HG02763 (cell line): Measurements from ENCODE around the gene RHBDF2.

Experiments used
- ATAC-seq: cut with Tn5 transposase; IDR thresholded peaks from one replicate; pipeline ENCODE4 v1.9.1; 2021; ENCODE audit warnings: mild to moderate bottlenecking, moderate library complexity; ENCODE audit not compliant: unreplicated experiment

RHBDF2 gene

DNA sequence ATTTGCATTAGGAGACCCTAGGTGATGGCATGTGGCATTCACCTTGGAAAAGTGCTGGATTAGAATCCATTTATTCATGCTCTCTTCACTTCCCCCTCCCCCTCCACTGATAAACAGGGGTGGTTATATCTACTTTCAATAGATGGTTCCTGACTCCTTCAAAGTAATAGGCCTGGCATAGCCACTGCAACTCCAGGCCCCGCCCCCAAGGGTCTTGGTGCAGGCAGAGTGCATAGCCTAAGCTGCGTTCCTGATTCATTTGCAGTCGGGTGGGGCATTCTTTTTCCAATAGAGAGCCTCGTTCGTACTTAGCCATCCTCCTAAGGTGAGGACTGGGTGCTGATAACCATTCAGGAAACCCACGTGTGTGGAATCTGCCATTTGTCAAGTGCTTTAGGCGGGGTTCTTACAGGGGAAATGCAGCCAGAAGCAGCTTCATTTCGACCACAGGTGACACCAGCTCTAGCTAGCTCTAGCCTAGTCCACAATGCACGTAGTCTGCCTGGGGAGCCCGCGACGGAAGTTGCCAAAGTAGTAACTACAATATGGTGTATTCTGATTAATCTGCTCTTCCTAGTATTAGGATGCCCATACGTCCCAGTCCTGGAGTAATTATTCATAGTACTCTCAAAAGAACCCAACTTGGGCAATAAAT is 59.4 kb downstream of the RHBDF2 start:
- ATAC-seq, result no peak

DNA sequence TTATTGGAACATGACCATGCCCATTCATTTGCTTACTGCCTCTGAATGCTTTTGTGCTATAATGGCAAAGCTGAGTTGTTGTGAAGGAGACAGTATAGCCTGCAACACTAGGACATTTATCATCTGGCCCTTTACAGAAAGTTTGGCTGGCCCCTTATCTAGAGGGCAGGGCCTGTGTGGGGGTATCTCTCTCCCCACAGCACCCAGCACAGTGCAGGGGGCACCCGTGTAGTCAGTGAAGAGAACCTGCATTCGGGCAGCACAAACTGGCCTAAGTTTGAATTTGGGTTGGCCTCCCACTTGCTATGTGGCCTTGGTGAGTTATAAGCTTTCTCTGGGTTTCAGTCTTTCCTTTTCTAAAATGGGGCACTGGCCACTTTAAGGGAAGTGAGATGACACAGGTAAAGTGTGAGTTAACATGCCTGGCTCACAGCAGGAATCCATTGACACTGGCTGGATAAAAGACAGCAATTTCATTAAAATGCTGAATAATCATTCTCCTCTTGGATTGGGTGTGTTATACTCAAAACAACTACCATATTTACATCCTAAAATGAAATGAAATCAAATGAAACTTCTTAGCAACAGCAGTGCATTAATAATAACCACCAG is 60.4 kb downstream of the RHBDF2 start:
- no peak for ATAC-seq

DNA sequence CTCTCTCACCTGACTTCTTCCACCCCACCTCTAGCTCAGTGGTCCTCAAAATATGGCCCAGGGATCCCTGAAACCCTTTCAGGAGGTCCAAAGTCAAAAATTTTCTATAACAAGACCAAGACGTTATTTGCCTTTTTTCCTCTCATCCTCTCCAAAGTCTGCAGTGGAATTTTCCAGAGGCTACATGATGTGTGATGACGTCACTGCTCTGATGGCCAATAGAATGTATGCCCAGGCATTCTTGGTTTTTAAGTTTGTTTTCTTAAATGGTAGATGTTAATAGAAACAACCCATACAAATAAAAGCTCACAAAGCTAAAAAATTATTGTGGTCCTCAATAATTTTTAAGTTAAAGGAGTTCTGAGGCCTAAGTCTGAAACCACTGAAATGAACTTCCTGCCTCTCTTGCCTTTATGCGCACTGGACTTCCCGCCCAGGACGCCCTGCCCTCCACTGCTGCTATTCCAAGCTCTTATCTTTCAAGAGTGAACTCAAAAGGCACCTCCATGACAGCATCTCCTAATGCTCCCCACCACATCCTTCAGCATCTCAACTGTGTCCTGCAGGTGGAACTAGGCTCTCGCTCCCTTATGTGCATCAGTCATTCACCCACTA is 61.8 kb downstream of the RHBDF2 start:
- ATAC-seq, result no peak

- no peak for ATAC-seq
Observed at GRCh38 chr17:76438906-76439305, 62.3 kb downstream of the RHBDF2 start.

GRCh38 chr17:76437467-76438402 is 63.5 kb downstream of the RHBDF2 start:
- no peak for ATAC-seq

DNA sequence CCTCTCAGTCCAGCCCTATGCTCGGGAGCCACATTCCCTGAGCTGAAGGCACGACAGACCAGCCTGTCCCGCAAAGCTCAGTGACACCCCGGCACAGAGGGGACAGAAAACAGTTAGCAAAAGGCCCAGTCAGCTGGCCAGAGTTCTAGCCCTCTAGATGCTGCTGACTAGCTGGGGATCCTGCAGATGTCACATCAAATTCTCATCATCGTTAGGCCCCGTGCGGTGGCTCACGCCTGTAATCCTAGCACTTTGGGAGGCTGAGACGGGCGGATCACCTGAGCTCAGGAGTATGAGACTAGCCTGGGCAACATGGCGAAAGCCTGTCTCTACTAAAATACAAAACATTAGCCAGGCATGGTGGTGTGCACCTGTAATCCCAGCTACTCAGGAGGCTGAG is 65.5 kb downstream of the RHBDF2 start:
- ATAC-seq, result no peak

- ATAC-seq, result no peak
Observed at GRCh38 chr17:76434870-76435269, 66.4 kb downstream of the RHBDF2 start.

- no peak for ATAC-seq
Observed at GRCh38 chr17:76433693-76434092, 67.5 kb downstream of the RHBDF2 start.

- no peak for ATAC-seq
Observed at GRCh38 chr17:76432712-76433336, 68.4 kb downstream of the RHBDF2 start.

GRCh38 chr17:76432004-76432403 is 69.2 kb downstream of the RHBDF2 start:
- no peak for ATAC-seq

DNA sequence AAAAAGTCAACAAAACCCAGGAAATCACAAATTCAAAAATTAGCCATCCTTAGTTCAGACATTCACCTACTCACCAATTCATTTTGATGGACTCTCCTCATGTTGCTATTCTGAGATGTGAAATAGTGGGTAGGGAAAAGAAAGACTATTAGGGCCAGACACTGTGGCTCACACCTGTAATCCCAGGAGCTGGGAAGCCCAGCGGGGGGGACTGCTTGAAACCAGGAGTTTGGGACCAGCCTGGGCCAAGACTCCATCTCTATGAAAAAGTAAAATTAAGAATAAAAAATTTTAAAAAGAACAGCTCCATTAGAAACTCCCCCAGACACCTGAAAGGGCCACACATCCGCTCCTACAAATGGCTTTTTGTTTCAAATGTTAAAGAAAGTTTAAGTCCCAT is 69.7 kb downstream of the RHBDF2 start:
- no peak for ATAC-seq

DNA sequence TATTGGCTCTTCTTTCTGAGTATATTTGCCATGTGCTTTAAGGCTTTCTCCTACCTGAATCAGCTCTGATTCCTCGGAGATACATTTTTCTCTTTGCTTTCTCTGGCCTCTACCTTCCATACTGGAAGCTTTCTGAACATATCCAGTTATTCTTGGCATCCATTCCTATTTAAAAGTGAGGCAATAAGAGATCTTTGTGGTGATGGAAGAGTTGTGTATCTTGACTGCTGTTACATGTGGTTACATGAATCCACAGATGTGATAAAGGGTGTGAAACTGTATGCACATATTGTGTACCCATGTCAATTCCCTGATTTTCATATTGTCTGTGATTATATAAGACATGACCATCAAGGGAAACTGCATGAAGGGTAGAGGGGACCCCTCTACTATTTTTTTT is 72.7 kb downstream of the RHBDF2 start:
- no peak for ATAC-seq

- ATAC-seq, result no peak
Observed at GRCh38 chr17:76427501-76428231, 73.6 kb downstream of the RHBDF2 start.

DNA sequence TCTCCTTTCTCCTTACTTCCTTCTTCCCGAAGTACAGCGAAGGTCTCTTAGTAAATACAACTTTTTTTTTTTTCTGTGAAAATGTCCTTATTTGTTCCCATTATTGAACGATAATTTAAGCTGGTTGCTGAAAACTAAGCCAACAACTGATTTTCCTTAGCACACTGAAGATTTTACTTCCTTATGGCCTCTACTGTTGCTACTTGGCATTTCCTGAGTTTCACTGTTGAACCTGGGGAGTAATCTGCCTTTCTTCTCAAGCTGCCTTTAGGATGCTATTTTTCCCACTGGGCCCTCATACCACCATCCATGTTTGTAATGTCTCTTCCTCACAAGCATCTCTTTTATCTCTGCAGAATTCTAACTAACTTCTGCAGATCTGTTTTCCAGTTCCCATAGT is 74.4 kb downstream of the RHBDF2 start:
- ATAC-seq, result no peak

DNA sequence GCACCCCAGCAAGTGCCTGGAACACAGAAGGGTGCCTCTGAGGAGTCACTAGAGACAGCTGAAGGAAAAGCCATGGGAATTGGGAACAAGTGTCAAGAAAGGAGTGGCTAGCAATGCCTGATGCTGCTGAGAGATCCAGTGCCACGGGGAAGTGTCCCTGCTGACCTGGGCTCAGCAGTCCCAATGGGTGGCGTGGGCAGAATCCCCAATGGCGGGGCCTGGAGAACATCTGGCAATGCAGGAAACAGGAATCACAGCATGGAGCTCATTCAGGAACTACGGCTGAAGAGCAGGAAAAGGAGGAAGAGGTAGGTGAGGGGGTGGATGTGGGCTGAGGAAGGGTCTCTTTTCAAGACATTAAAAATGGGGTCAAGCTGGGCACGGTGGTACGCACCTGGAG is 78.4 kb downstream of the RHBDF2 start:
- ATAC-seq, result no peak

DNA sequence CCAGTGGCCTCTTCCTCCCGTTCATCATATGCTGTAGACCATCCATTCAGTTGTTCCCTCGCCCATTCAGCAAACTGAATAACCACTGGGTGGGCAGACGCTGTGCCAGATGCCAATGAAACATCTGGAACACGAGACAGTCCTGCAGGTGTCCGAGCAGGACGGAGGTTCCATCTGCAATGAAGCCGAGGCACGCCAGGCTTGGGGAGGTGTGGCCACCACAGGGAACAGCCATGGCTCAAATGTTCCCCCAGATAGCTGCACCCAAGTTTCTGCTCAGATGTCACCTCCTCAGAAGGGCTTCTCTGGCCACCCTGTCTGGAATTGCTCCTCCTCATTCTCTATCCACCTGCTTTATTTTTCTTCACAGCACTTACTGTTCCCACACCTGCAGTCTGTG is 78.8 kb downstream of the RHBDF2 start:
- no peak for ATAC-seq

DNA sequence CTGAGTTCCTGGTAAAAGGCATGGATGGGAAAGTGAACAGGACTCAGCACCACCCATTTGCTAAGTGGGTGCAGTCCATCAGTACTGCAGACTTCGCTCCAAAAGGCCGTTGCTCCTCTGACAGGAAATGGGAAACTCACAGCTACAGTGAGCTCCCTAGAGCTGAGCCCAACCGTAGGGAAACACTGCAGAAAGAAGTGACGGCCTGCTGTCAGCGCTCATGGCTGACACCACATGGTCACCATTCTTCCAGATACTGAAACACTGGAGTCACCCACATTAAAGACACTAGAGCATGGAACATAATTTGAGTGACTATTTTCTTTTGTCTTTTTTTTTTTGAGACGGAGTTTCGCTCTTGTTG is 80.2 kb downstream of the RHBDF2 start:
- ATAC-seq, result no peak
